ENCODE data around the gene LONP2. TPM values are rescaled to one million over a fixed set of nuclear protein-coding genes. Genes with fewer than 3 reads are reported as not detected.

The LONP2 gene
- total RNA-seq: 100 to 1,000 TPM in 1 of 7 donors, 10 to 100 TPM in 6; 45.7 to 101 (median 79.9) TPM
- 10 to 100 TPM; 30.0 to 56.2 TPM for polyA plus RNA-seq
- long read RNA-seq, donor 1, full-length matches to known transcripts: 55 of 139 reads
- long read RNA-seq, donor 1, partial matches to known transcripts: 51 of 139 reads
- long read RNA-seq, donor 1, other reads (novel, unspliced or antisense): 33 of 139 reads
- long read RNA-seq, donor 2, full-length matches to known transcripts: 8 of 76 reads
- long read RNA-seq, donor 2, partial matches to known transcripts: 68 of 76 reads
- long read RNA-seq, donor 2, other reads (novel, unspliced or antisense): 0 of 76 reads
- long read RNA-seq, donor 3, full-length matches to known transcripts: 99 of 135 reads
- long read RNA-seq, donor 3, partial matches to known transcripts: 9 of 135 reads
- long read RNA-seq, donor 3, other reads (novel, unspliced or antisense): 27 of 135 reads

- intact Hi-C loops (cut with DNase I): loop anchor here in 1 of 4 donors (10.0 kb wide), 1 partner anchor 371 kb away; the partner anchor contains the start of gene N4BP1
- Histone ChIP-seq H3K27ac (peak within 1 kb of the TSS; percentile 69 to 75), H3K4me3 (peak within 1 kb of the TSS; percentile 78), H3K9me3 (no peaks in the 10 kb centered on the region), H3K4me1 (ENCODE audit: insufficient read depth) (peaks cover 8% of the 10 kb centered on the region), H3K36me3 (no peaks in the 10 kb centered on the region), H3K27me3 (no peaks in the 10 kb centered on the region)
- peak; percentile 82 to 93 (median 88) for DNase-seq
- TF ChIP-seq POLR2A (IDR thresholded peaks at IDR 0.05) (peak; percentile 29), EP300 (IDR thresholded peaks at IDR 0.05) (no peak), CTCF (IDR thresholded peaks at IDR 0.05) (no peak)
- 0 to 1% (median 1%) methylated on average over 38 to 63 of the region's 63 CpGs for WGBS, 3 donors
Measured at GRCh38 chr16:48244080-48244862, at the start of gene LONP2. TSS of gene LONP2 (plus strand) at chr16:48244300. CDS start at chr16:48244389, 89 bp downstream.

GRCh38 chr16:48194828-48195556 lies 49.1 kb upstream of the LONP2 start:
- no peak overlapping the region for H3K4me3 ChIP-seq
- no peaks in the 10 kb centered on the region for H3K4me1 ChIP-seq (ENCODE audit: insufficient read depth)
- intact Hi-C loops (cut with DNase I): no loop called here
- H3K27ac ChIP-seq: no peak overlapping the region
- H3K36me3 ChIP-seq: no peaks in the 10 kb centered on the region
- DNase-seq: no peak
- no peaks in the 10 kb centered on the region for H3K27me3 ChIP-seq
- WGBS, 3 donors: 25 to 32% (median 29%) methylated on average over 5 of the region's 5 CpGs
- no peak for TF ChIP-seq POLR2A (IDR thresholded peaks at IDR 0.05)
- no peak for TF ChIP-seq CTCF (IDR thresholded peaks at IDR 0.05)
- no peak for TF ChIP-seq EP300 (IDR thresholded peaks at IDR 0.05)
- H3K9me3 ChIP-seq: no peaks in the 10 kb centered on the region

DNA sequence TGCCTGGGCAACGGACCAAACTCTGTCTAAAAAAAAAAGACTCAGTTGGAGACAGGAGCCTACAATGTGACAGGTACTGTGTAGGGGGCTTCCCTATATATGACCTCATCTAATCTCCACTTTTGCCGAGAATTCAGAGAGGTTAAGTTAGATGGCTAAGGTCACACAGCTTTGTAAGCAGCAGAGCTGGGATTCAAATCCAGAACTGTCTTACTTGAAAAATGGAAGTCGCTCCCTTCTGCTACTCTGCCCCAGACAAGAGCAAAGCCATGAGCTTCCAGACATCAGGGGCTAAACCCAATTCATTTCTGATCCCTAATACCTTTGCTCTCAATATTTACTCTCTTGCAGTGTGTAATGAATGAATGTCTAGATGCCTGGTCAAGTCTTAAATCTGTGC lies 46.8 kb upstream of the LONP2 start:
- Histone ChIP-seq H3K27me3 (no peaks in the 10 kb centered on the region), H3K36me3 (no peaks in the 10 kb centered on the region), H3K4me1 (ENCODE audit: insufficient read depth) (no peaks in the 10 kb centered on the region), H3K9me3 (no peaks in the 10 kb centered on the region), H3K27ac (no peak overlapping the region), H3K4me3 (no peak overlapping the region)
- no peak for TF ChIP-seq POLR2A (IDR thresholded peaks at IDR 0.05)
- TF ChIP-seq CTCF (IDR thresholded peaks at IDR 0.05): no peak
- no peak for TF ChIP-seq EP300 (IDR thresholded peaks at IDR 0.05)
- no peak for DNase-seq
- WGBS, 3 donors: 77 to 86% (median 84%) methylated on average over 3 of the region's 3 CpGs
- intact Hi-C loops (cut with DNase I): no loop called here
